Upper lobe of right lung (tissue), 1 donor: Measurements from ENCODE around the gene HTR2A. TPM values are rescaled to one million over a fixed set of nuclear protein-coding genes. Genes with fewer than 3 reads are reported as not detected.

ENCODE experiments used
- ATAC-seq: fragments of 200-7000 bp; cut with Tn5 transposase; one replicate; pipeline ENCODE4 v1.9.1; 2020; ENCODE audit warnings: mild to moderate bottlenecking, moderate library complexity
- DNase-seq: peaks from one replicate; pipeline ENCODE4 v3.0.0-alpha.2; 2020
- H3K27ac ChIP-seq: fragments of 200-600 bp; one replicate; pipeline ENCODE4 v1.8.0; 2022
- H3K27me3 ChIP-seq: fragments of 200-600 bp; one replicate; pipeline ENCODE4 v1.8.0; 2022; ENCODE audit warnings: mild to moderate bottlenecking
- H3K36me3 ChIP-seq: fragments of 200-600 bp; one replicate; pipeline ENCODE4 v1.8.0; 2022
- H3K4me1 ChIP-seq: fragments of 200-600 bp; one replicate; pipeline ENCODE4 v1.8.0; 2022
- H3K4me3 ChIP-seq: fragments of 200-600 bp; one replicate; pipeline ENCODE4 v1.8.0; 2022; ENCODE audit warnings: mild to moderate bottlenecking
- H3K9me3 ChIP-seq: fragments of 200-600 bp; one replicate; pipeline ENCODE4 v1.8.0; 2022
- intact Hi-C: fragments of 100-400 bp; cut with DNase I; formaldehyde crosslinking; loops from one replicate; pipeline ENCODE4 v1.11.0; 2022
- total RNA-seq: library from RNA; stranded (reverse); fragmentation: NEBNext Ultra II Directional; extraction: Animal tissue kit (Norgen Biotek cat#: 25700); gene quantifications from one replicate; pipeline ENCODE4 v1.2.1, GENCODE V29; 2021
- TF ChIP-seq, protein P1 (sequence below): fragments of 200-600 bp; IDR thresholded peaks from one replicate; pipeline ENCODE4 v1.8.0; 2022; ENCODE audit warnings: antibody characterized with exemption
- donor health status: DM: no; HTN: yes; CAD: no; lungs with severe emphysema.

The HTR2A gene
- total RNA-seq, 1 donor from 2014 or later: 0.90 TPM

DNA sequence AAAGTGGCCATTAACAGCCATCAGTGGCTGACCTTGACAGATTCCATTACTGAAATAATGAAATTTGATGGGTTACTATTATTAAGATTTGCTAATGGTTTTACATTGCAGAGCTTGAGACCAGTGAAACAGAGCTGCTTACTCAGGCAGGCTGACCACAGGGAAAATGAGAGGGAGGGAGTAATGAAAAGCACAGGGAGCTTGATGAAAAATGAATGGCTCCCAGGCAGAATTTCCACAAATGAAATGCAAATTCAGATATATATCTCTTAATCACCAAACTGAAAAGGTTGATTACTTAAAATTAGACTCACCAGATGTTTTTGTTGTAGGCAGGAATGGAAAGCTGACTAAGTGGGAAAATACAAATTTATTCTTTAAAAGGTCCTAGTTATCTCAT, 36.1 kb downstream of the HTR2A start:
- Histone ChIP-seq H3K27ac (no peak overlapping the region), H3K4me1 (peaks cover 5% of the 10 kb centered on the region), H3K9me3 (no peaks in the 10 kb centered on the region), H3K36me3 (no peaks in the 10 kb centered on the region), H3K4me3 (no peak overlapping the region), H3K27me3 (no peaks in the 10 kb centered on the region)
- ATAC-seq (no peak), DNase-seq (no peak)
- TF ChIP-seq, protein P1, sequence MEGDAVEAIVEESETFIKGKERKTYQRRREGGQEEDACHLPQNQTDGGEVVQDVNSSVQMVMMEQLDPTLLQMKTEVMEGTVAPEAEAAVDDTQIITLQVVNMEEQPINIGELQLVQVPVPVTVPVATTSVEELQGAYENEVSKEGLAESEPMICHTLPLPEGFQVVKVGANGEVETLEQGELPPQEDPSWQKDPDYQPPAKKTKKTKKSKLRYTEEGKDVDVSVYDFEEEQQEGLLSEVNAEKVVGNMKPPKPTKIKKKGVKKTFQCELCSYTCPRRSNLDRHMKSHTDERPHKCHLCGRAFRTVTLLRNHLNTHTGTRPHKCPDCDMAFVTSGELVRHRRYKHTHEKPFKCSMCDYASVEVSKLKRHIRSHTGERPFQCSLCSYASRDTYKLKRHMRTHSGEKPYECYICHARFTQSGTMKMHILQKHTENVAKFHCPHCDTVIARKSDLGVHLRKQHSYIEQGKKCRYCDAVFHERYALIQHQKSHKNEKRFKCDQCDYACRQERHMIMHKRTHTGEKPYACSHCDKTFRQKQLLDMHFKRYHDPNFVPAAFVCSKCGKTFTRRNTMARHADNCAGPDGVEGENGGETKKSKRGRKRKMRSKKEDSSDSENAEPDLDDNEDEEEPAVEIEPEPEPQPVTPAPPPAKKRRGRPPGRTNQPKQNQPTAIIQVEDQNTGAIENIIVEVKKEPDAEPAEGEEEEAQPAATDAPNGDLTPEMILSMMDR: no peak
- intact Hi-C loops: no loop called here

DNA sequence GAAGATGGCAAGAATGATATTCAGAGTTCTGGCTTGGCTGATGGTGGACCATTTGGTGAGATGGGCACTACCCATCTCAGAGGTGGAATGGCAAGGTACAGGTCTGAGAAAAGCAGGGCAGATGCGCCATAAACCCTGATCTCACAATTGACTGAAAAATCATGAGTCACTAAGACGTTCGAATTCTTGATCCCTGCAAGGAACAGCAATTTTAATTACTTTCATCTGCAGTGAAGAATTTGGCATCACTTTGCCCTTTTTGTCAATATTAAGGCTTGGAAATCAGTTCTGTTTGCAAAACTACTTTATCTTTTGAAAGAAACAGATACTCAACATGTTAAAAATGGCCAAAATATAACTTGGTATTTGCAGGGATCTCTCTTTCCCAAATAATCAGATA, 38.1 kb downstream of the HTR2A start:
- Histone ChIP-seq H3K4me1 (no peaks in the 10 kb centered on the region), H3K4me3 (no peak overlapping the region), H3K36me3 (no peaks in the 10 kb centered on the region), H3K9me3 (no peaks in the 10 kb centered on the region), H3K27ac (no peak overlapping the region), H3K27me3 (no peaks in the 10 kb centered on the region)
- intact Hi-C loops: no loop called here
- no peak for DNase-seq
- no peak for ATAC-seq
- TF ChIP-seq, protein P1: no peak

DNA sequence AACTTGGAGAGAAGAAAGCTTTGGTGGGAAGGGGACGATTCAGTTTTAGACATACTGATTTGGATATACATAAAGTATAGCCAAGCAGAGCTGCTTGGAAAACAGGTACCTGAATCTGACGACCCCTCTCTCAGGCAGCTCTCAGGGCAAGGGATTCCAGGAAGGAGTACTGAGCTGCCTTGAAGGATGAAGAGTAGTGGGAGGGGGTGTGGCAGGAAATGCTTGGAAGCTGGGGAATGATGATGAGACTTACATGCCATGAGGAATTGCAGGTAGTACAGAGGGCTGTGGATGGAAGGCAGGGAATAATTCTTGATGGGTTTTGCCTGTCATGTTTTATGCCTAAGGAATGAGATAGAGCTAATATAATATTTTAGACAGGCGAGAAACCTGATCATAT, 38.7 kb downstream of the HTR2A start:
- no peak for DNase-seq
- Histone ChIP-seq H3K27me3 (no peaks in the 10 kb centered on the region), H3K27ac (no peak overlapping the region), H3K36me3 (no peaks in the 10 kb centered on the region), H3K4me1 (no peaks in the 10 kb centered on the region), H3K4me3 (no peak overlapping the region), H3K9me3 (no peaks in the 10 kb centered on the region)
- intact Hi-C loops: no loop called here
- ATAC-seq: no peak
- TF ChIP-seq, protein P1: no peak

DNA sequence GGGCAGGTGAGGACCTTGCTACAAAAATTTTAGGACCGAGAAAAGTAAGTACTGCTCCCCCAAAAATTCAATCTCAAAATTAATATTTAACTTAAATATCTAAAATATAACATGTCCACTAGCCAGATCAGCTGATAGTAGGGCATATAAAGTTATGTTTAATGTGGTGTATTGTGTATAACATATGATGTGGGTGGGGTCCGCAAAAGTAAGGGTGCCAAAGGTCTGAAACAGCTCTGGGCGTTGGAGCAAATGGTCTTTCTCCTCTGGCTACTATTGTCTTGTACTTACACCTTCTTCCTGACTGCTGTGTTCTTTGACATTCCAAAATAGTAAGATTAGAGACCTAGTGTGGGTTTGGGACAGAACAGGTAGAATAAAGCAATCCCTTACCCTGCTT, 41.2 kb downstream of the HTR2A start:
- Histone ChIP-seq H3K27me3 (no peaks in the 10 kb centered on the region), H3K27ac (no peak overlapping the region), H3K36me3 (no peaks in the 10 kb centered on the region), H3K9me3 (no peaks in the 10 kb centered on the region), H3K4me1 (no peaks in the 10 kb centered on the region), H3K4me3 (no peak overlapping the region)
- TF ChIP-seq, protein P1: no peak
- ATAC-seq (no peak), DNase-seq (no peak)
- intact Hi-C loops: no loop called here

DNA sequence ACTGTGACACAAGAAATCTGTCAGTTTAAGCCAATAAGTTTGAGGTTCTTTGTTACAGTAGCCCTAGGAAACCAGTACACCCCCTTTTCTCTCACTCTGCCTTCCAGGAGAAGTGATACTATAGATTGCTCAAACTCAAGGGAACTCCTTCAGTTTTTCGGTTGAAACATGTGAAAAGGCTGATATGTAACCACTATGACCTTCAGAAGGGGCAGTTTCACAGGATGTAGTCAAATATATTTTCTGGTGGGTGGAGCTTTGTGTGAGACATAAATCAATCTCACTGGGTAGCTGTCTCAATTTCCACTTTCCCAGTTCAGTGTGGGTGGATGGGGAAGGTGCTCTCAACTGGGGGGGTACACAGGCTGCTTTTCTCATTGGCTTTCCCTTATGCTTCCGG, 41.7 kb downstream of the HTR2A start:
- intact Hi-C loops: no loop called here
- no peaks in the 10 kb centered on the region for H3K36me3 ChIP-seq
- ATAC-seq (peak; percentile 58), DNase-seq (no peak)
- H3K27me3 ChIP-seq: no peaks in the 10 kb centered on the region
- H3K4me3 ChIP-seq: no peak overlapping the region
- H3K4me1 ChIP-seq: no peaks in the 10 kb centered on the region
- no peak overlapping the region for H3K27ac ChIP-seq
- no peaks in the 10 kb centered on the region for H3K9me3 ChIP-seq
- TF ChIP-seq, protein P1: no peak

DNA sequence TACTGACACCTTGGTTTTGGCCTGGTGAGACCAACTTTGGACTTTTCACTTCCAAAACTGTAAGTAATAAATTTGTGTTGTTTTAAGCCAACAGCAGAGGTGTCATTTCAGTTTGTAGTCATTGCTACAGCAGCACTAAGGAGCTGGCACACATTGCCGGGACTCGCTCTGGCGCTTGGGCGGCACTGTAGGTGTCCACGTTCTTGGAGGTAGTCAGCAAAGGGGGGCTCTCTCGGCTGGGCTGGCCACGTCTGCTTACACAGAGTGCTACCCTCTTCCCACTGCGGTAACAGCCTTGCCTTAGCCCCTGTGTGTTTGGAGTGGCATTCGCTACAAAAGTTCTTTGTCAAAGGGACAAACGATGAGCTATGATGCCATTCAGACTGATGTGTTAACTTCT, 44.7 kb downstream of the HTR2A start:
- TF ChIP-seq, protein P1: no peak

More for the DNA sequence above, 44.7 kb downstream of the HTR2A start:
- no peak overlapping the region for H3K4me3 ChIP-seq
- no peaks in the 10 kb centered on the region for H3K9me3 ChIP-seq
- no peaks in the 10 kb centered on the region for H3K27me3 ChIP-seq
- ATAC-seq (no peak), DNase-seq (no peak)
- intact Hi-C loops: no loop called here
- no peaks in the 10 kb centered on the region for H3K4me1 ChIP-seq
- H3K27ac ChIP-seq: no peak overlapping the region
- H3K36me3 ChIP-seq: no peaks in the 10 kb centered on the region
